Effector CD8-positive, alpha-beta T cell (primary cell): ENCODE measurements around the gene SESN2.

Experiments used
- DNase-seq: peaks from one replicate; lab custom pipeline; 2025; lab: John Stamatoyannopoulos, UW

The SESN2 gene

GRCh38 chr1:28282426-28283407, 23.4 kb downstream of the SESN2 start:
- no peak for DNase-seq

GRCh38 chr1:28286111-28286510, 26.8 kb downstream of the SESN2 start:
- no peak for DNase-seq

GRCh38 chr1:28288487-28288886, 29.2 kb downstream of the SESN2 start:
- DNase-seq, result no peak

- DNase-seq, result no peak
Measured at GRCh38 chr1:28290851-28291250, 31.5 kb downstream of the SESN2 start.

- no peak for DNase-seq
Measured at GRCh38 chr1:28291711-28292110, 32.4 kb downstream of the SESN2 start.

GRCh38 chr1:28295936-28296335, 36.6 kb downstream of the SESN2 start:
- no peak for DNase-seq

GRCh38 chr1:28296401-28297261, 37.3 kb downstream of the SESN2 start:
- no peak for DNase-seq

- no peak for DNase-seq
Measured at GRCh38 chr1:28297826-28298225, 38.5 kb downstream of the SESN2 start.

- no peak for DNase-seq
Measured at GRCh38 chr1:28298438-28298837, 39.1 kb downstream of the SESN2 start.

- DNase-seq, result no peak
Measured at GRCh38 chr1:28301368-28302174, 42.3 kb downstream of the SESN2 start.

GRCh38 chr1:28302247-28302646, 42.9 kb downstream of the SESN2 start:
- DNase-seq, result no peak

- DNase-seq, result no peak
Measured at GRCh38 chr1:28306301-28306949, 47.1 kb downstream of the SESN2 start.

- DNase-seq, result no peak
Measured at GRCh38 chr1:28308750-28309149, 49.4 kb downstream of the SESN2 start.

GRCh38 chr1:28309702-28310101, 50.4 kb downstream of the SESN2 start:
- DNase-seq, result no peak

- DNase-seq, result no peak
Measured at GRCh38 chr1:28313702-28314546, 54.6 kb downstream of the SESN2 start.

GRCh38 chr1:28314547-28314941, 55.2 kb downstream of the SESN2 start:
- DNase-seq, result no peak

GRCh38 chr1:28317014-28317413, 57.7 kb downstream of the SESN2 start:
- DNase-seq, result no peak

- no peak for DNase-seq
Measured at GRCh38 chr1:28322194-28322593, 62.9 kb downstream of the SESN2 start.

GRCh38 chr1:28323720-28324119, 64.4 kb downstream of the SESN2 start:
- no peak for DNase-seq

- no peak for DNase-seq
Measured at GRCh38 chr1:28326515-28326914, 67.2 kb downstream of the SESN2 start.
